TTC549 (cell line): ENCODE data around the gene CD22.

Experiments used
- FAIRE-seq: peaks from 2 replicates; lab custom pipeline; 2012; peaks lifted over from hg19 to GRCh38; lab: Jason Lieb, UNC

CD22 gene

GRCh38 chr19:35388277-35389054, 59.5 kb downstream of the CD22 start:
- FAIRE-seq = no peak

DNA sequence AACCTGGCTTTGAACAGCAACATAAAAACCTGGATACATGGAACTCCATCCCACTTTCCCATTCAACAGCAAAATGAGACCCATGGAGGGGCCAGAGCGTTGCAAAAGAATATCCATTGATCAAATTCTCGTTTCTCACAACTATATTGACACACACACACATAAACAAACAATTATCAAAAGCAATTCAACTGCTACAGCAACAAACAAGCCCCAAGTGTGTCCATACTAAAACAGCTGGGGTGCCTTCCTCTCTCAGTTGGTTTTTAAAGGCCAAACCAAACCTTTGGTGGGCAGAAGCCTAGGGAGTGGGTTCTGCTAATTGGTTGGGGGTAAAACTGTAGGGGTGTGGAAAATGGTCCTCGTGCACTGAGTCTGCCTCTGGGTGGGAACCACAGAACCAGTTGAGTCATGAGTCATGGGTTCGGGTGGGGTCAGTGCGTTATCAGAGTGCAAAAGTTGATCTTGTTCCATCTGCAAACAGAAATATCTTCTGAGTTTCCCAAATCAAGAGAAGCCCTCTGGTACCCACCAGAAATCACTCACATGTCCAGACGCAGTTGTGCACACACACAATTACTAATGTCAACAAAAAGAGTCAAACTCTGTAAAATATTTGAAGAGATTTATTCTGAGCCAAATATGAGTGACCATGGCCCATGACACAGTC, 60.3 kb downstream of the CD22 start:
- no peak for FAIRE-seq

DNA sequence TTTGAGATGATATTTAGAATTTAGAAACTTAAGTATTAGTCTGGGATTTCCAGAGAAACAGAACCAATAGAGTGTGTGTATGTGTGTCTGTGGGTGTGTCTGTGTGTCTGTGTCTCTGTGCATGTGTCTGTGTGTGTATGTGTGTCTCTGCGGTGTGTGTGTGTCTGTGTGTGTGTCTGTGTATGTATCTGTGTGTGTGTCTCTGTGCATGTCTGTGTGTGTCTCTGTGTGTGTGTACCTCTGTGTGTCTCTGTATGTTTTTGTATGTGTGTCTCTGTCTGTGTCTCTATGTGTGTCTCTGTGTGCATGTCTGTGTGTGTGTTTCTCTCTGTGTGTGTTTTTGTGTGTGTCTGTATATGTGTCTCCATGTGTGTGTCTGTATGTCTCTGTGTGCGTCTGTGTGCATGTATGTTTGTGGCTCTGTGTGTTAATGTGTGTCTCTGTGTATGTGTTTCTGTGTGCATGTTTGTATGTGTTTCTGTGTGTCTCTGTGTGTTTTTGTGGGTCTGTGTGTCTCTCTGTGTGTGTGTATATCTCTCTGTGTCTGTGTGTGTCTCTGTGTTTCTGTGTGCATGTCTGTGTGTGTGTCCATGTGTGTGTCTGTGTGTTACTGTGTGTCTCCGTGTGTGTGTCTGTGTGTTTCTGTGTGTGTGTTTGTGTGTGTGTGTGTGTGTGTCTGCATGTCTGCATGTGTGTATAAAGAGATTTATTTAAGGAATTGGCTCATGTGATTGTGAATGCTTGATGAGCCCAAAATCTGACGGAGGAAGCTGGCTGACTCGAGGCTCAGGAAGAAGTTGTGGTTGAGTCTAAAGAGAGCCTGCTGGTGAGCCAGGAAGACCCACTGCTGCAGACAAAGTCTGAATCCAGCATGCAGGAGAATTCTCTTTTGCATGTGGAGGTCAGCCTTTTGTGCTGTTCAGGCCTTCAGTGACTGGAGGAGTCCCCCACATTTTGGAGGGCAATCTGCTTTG, 64.0 kb downstream of the CD22 start:
- no peak for FAIRE-seq

- FAIRE-seq = no peak
These were observed 66.6 kb downstream of the CD22 start for GRCh38 chr19:35395382-35396199.

- FAIRE-seq = no peak
These were observed 67.4 kb downstream of the CD22 start for GRCh38 chr19:35396240-35396885.
